K562 treated with DMSO at 1 percent for 4 hours (cell line): Measurements from ENCODE around the gene FKBP14. TPM values are rescaled to one million over a fixed set of nuclear protein-coding genes. Genes with fewer than 3 reads are reported as not detected.

Experiments used
- total RNA-seq: library from RNA; unstranded; fragments of 300-600 nt; gene quantifications from 2 replicates; pipeline ENCODE4 v1.2.3, GENCODE V29; 2022; ENCODE audit not compliant: insufficient read depth

FKBP14 gene, protein sequence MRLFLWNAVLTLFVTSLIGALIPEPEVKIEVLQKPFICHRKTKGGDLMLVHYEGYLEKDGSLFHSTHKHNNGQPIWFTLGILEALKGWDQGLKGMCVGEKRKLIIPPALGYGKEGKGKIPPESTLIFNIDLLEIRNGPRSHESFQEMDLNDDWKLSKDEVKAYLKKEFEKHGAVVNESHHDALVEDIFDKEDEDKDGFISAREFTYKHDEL
- total RNA-seq = 7.0 and 11.0 TPM in 2 replicates

DNA sequence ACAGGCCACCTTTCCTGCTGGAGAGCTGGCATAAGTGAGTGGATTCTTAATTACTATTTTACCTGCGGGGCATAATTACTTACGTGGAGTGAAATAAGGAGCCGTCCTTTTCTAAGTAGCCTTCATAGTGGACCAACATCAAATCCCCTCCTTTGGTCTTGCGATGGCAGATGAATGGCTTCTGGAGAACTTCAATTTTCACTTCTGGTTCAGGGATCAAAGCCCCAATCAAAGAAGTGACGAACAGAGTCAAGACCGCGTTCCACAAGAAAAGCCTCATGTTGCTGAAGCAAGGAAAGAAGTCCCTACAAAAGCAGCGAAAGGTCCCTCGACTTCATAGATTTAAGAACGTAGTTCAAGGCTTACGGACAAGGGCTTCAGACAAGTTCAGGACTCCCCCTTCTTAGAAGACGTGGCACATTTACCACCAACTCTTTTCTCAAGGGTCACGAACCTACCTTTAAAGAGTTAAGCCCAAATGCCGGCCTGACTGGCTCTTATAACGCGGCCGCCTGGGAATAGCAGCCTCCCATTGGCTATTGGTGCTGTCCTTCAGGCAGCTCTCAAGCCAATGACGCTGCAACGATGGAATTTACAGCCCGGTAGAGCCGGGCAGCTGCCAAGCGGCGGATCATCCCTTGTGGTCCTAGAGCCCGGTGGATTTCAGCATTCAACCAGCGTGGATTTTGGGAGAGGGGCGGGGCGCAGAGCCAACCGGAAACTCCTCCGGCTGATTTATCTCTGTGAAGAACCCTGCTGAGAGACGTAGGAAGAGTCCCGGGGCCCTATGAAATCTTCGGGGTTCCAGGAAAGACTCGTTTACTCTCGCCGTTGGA lies at the start of gene FKBP14:
TSS of gene FKBP14 (minus strand) at position 474 of the 836 bp plus-strand sequence. CDS start at position 280, 194 bp downstream.

DNA sequence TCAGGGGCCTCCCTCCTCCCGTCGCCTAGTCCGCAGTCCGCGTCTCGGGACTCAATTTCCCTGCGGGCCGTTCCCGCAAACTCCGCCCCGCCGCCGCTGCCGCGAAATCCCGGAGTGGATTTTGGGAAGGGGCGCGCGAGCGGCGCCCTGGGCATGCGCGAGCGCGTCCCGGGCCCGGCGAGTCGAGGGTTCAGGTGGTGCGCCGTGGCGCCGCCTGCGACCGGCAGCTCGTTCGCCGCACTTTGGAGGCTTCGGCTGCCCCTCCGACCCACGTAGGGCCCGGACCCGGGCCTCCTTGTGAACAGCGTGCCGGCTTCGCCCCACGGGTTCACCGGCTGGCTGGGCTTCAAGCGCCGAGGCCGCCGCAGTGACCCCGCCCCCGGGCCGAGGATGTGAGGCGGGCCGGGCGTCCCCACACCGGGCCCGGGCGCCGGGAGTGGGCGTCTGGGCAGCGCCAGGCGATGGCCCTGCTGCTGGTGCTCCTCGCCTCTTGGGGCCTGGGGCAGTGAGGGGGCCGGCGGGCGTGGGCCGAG lies 1.8 kb upstream of the FKBP14 start, which contains the start of gene PLEKHA8:
TSS of gene PLEKHA8 (plus strand) at position 197 of the 533 bp plus-strand sequence. CDS start 351 bp downstream, outside the sequence.

DNA sequence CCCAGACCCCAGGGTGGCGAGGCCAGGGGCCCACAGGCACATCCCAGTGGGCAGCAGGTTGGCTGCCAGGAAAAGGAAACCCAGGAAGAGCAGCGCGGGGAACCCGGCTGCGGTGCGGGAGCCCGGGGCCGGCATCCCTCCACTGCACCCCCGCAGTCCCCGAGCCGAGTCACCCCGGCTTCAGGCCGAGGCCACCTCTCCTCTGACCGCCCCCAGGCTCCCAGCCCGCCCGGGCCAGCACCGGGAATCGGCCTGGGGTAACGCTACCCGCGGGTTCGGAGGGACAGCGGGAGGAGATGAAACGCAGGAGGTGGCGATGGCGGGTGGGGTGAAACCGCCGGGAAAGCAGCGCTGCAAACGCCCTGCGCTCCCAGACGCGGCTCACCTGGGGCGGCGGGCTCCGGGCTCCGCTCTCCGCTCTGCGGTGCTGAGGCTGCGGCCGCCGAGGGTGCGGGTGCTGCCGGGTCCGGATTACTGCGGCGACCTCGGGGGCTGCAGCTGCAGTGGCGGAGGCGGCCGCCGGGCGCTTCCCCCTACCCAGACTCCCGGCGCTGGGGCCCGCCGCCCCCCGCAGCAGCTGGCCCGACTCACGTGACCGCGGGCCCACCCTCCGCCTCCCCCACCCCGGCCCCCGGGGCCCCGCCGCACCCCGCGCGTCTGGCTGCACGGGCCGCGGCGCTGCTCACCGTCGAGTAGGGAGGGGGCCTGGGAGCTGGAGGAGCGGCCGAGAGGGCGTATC lies 37.1 kb downstream of the FKBP14 start, which contains the start of gene SCRN1:
TSS of gene SCRN1 (minus strand) at position 545 of the 739 bp plus-strand sequence. CDS start 20,734 bp downstream, outside the sequence.

Other genes with a start within 250 kb of the FKBP14 start
- 0.37 and 0.67 TPM in 2 replicates for gene WIPF3, start 220.2 kb downstream of the FKBP14 start, total RNA-seq
- gene SCRN1, start 36.9 kb downstream of the FKBP14 start, total RNA-seq = 0.13 and 0.29 TPM in 2 replicates
- 4.9 and 6.5 TPM in 2 replicates for gene PLEKHA8, start 1.7 kb upstream of the FKBP14 start, total RNA-seq
- gene MTURN, start 108.3 kb upstream of the FKBP14 start, total RNA-seq = 3.8 and 5.8 TPM in 2 replicates